GM23338 (cell line): Measurements from ENCODE around the gene HAO1.

Experiments used
- CREB1 ChIP-seq: fragments of 250-450 bp; sonication (Bioruptor Pico); IDR thresholded peaks from 2 replicates; pipeline ENCODE4 v1.5.0; 2020; ENCODE audit warnings: low read depth, mild to moderate bottlenecking, moderate library complexity
- CTCF ChIP-seq, 2 experiments: fragments of 200-600 bp in 1 of 2; sonication (generic) in 1 of 2; conservative IDR thresholded peaks; 2 replicates each; pipeline versions ENCODE4 v1.5.1 to v1.6.1; 2016 to 2017; ENCODE audit warnings: antibody characterized with exemption in 2 of 2, low read depth in 2 of 2, mild to moderate bottlenecking in 2 of 2, moderate library complexity in 1 of 2
- EZH2 ChIP-seq: fragments of 200-600 bp; sonication (generic); IDR thresholded peaks from one replicate; pipeline ENCODE4 v1.8.0; 2017; ENCODE audit warnings: antibody characterized with exemption, mild to moderate bottlenecking, low read depth; ENCODE audit not compliant: unreplicated experiment
- EZH2phosphoT487 ChIP-seq: fragments of 200-600 bp; sonication (generic); IDR thresholded peaks from one replicate; pipeline ENCODE4 v1.8.1; 2018; ENCODE audit warnings: antibody characterized with exemption; ENCODE audit not compliant: unreplicated experiment
- JUNB ChIP-seq: IDR thresholded peaks from one replicate; pipeline ENCODE4 v1.6.1; 2016; ENCODE audit warnings: antibody characterized with exemption; ENCODE audit not compliant: unreplicated experiment
- NANOG ChIP-seq: IDR thresholded peaks from 2 replicates; pipeline ENCODE4 v1.6.1; 2016; ENCODE audit warnings: antibody characterized with exemption, borderline replicate concordance
- POLR2AphosphoS5 ChIP-seq: IDR thresholded peaks from 2 replicates; pipeline ENCODE4 v1.6.1; 2016; ENCODE audit warnings: antibody characterized with exemption, low read depth
- REST ChIP-seq: IDR thresholded peaks from one replicate; pipeline ENCODE4 v1.6.1; 2018; ENCODE audit warnings: antibody characterized with exemption; ENCODE audit not compliant: unreplicated experiment
- ZNF331 ChIP-seq: fragments of 250-450 bp; sonication (Bioruptor Pico); IDR thresholded peaks from 2 replicates; pipeline ENCODE4 v1.5.0; 2020; ENCODE audit warnings: low read depth, mild to moderate bottlenecking, moderate library complexity

- TF ChIP-seq CTCF (conservative IDR thresholded peaks at IDR 0.05; ENCODE audit: low read depth in 2 of 2), result no peak
- TF ChIP-seq JUNB, result no peak
- no peak for TF ChIP-seq ZNF331
- no peak for TF ChIP-seq EZH2
- no peak for TF ChIP-seq EZH2phosphoT487
- TF ChIP-seq POLR2AphosphoS5, result no peak
- no peak for TF ChIP-seq CREB1
- TF ChIP-seq REST, result no peak
- no peak for TF ChIP-seq NANOG
Observed at GRCh38 chr20:7879883-7880282, 60.4 kb downstream of the HAO1 start.
